ENCODE results near the gene CNTN4.

CNTN4 gene

DNA sequence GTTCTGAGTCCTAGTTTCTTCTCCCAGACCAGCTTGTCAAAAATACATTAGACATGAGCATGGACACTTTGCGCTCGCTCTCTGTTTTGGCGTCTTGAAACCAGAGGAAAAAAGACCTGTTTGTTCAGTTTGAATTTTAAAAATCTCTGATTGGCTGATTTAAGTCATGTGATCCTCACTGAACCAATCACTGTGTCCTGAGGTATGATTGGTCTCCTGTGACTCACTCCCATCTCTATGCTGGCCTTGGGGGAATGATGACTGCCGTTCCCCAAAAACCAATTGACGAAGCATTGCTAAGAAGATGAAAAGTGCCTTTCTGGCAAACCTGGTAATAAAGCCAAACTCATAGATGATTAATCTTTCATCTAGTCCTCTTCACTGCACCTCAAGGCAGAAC, 755.0 kb downstream of the CNTN4 start:
- DNase-seq (ENCODE audit: low read depth, low spot score), result no peak

DNA sequence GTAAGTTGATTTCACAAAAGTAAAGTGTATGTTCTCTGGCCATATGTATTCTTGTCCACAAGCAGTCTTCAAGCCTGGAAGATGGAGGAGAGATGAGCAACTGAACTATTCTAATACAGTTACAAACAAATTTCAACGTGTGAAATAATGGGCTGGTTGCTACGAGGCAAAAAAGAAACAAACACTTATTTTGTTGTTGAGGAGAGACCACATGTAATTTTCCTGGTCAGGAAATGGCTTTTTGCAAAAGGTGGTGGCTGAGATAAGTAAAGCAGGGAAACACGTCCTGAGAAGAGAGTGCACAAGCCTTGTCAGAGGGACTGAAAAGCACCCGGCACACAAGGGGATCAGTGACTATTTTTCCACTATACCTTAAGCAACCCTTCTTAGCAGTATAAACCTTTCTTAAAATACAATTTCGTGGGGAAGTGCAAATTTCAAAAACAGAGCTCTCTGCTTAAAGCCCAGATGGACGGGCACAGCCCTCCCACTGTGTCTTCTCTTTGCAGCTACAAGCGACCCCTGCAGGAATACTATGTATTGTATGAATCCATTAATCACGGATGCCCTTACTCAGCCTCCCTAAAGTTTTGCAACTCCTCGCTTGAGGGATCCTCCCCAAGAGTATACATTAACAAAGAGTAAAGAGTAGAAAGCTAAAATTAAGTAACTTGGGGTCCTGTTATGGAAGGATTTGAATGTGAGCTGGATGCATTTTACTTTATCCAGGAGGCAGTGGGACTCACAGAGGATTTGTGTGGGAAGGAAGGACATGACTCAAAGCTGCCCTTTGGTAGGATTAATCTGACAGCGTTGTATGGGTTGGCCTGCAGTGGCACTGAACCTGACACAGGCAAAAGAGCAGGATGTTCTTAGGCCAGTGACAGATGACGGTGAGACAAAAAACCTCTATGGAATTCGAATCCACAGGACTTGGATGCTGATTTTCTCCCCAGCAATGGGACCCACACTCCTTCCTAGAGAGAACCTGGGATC, 757.8 kb downstream of the CNTN4 start:
- no peak for DNase-seq (ENCODE audit: low read depth, low spot score)

DNA sequence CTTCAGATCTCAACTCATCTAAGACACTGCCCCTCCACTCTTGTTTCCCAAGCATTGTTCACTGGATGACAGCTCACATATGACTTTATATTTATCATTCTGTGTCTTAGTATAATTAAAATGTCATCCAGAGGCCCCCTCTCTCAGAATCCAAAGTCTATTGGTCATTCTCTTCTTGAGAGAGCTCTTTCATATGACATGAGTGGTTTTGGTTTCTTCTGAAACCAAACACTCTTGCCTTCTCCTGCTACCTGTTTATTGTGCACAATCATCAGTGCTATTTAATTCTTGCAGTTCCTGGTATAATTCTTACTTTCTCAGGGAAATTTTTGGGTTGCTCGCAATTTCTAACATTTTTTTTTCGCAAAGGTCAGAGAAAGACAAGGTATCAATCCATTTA, 762.0 kb downstream of the CNTN4 start:
- no peak for DNase-seq (ENCODE audit: low read depth, low spot score)

DNA sequence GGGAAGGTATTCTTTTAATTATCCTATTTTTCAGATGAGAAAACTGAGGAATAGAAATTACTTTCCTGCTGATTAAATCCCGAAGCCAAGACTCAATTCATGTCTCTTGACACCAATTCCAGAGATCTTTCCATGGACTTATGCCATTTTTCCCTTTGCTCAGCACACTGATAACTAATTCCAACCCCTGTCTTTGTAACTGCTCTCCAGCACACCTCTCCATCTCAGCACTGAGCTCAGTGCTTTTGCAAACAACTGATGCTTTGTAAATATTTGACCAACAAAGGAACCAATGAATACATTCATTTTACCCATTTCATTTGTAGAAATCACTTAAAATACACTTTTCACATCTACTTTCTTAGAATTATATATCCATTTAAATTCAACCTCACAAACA, 762.5 kb downstream of the CNTN4 start:
- no peak for DNase-seq (ENCODE audit: low read depth, low spot score)

DNA sequence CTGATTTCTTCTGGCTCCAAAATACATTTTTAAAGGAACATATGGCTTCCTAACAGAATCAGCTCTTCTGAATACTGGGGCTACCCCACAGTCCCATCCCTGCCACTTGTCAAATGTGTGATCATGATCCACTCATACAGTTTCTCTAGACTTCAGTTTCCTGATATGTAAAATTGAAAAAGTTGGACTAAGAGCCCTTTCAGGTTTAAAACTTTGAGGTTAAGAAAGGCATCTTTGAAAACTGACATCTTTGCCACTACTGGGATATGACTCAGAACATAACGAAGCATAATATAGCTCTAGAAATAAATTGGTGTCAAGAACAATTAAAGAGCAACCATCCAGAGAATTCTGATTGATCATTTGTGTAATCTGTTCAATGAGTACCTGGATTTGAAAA, 763.3 kb downstream of the CNTN4 start:
- DNase-seq (ENCODE audit: low read depth, low spot score), result no peak

DNA sequence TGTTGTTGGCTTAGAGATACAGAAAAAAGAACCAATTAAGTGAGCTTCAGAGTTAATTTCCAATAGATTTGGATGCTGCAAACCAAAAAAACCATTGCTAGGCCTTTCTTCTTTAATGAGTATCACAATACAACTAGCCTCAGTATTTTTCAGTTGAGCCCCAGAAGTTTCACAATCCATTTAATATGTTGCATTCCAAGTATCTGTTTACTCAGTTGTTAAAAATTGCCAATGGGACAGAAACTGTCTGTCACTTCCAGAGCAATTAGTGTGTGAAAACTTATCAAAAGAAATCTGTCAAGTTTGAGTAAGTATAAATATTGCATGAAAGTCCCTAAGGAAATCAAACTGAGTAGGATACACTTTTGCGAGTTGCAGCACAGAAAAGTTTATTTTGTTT, 763.7 kb downstream of the CNTN4 start:
- DNase-seq (ENCODE audit: low read depth, low spot score), result no peak

DNA sequence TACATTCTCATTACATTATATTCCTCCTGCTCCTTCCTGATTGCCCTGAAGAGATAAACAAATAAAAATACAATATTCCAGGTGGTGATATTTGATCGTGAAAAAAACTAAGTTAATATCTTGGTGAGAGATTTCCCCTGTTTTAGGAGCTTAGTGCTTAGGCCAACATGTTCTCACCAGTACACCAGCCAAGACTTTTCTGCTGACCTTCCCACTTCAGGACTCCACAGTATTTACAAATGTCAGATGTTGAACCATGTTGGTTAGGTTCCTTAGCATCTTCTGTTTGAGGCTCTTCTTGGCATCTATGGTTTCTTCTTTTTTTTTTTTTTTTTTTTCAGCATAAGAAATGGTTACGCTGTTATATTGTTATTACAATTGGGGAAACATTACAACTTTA, 764.5 kb downstream of the CNTN4 start:
- DNase-seq (ENCODE audit: low read depth, low spot score), result no peak

DNA sequence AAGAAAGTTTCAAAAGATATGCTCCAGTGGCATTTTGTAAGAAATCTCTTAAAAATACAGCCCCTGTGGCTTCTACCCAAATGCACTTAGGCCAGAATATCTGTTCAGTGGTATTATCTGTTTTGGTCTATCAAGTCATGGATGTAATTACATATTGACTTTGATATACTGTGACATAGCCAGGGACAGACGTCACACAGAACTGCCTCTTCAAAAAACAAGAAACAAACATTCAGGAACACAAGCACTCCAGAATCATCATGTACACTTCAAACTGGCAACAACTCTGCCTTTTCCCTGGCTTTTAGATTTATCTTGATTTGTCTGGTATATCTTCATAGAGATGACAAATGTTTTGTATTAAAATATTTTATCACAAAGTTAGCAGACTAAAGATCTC, 771.2 kb downstream of the CNTN4 start:
- DNase-seq (ENCODE audit: low read depth, low spot score), result no peak

DNA sequence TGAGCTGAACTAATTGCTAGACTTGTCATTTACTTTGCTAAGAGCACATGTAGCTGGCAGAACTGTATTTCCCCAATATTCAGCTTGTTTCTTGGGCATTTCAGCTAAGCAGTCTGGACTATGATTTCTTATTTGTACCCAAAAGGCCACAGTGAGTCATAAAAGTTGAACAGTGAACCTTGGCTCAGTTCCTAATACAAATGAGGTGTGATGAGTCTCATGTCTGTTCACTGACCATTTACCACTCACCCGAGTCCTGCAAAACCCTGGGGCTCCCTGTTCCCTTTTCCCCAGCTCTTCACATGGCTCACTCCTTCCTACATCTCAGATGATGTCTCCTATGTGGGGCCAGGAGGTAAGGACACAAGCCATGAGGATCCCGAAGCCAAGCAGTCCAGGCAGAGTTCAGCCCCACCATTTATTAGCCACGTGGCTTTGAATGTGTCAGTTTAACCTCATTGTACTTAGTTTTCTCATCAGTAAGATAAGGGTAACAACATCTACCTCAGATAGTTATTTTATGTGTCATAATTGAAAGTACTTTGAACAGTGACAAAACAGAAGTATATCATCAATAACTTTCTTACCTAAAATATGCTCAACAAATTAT, 772.2 kb downstream of the CNTN4 start:
- no peak for DNase-seq (ENCODE audit: low read depth, low spot score)

DNA sequence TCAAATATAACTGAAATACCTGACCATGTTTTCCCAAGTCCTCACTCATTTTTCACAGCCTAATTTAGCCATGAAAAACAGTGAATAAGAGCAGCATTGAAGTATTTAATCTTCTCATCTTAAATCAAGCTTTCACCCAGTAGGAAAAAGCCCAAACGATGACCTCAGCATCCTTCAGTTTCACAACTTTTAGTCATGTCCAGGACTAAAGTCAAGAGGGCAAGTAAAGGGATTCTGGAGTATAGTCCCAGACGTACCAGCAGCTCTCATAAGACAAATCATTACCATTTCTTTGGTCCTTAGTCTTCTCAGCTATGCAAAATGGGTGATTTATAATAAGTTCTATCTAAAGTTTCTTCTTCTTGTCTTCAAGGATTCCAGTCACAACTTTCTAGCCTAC, 774.2 kb downstream of the CNTN4 start:
- DNase-seq (ENCODE audit: low read depth, low spot score), result no peak

DNA sequence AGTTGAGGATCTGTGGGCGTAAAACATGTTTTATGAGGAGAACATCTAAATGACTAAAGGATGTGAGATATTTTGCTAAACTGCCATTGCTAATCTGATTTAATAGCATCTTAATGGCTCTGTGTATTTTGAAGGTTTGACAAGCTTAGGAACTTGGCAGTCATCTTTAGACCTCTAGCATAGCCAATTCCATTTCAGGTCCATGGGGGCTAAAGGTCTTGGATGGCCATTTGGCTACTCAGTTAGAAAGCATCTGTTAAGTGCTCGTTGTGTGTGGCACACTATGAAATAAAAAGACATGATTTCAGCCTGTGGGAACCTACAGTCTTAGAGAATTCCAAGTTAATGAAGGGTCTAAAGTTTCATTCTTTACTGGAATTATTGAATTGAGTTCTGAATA, 775.3 kb downstream of the CNTN4 start:
- DNase-seq (ENCODE audit: low read depth, low spot score), result no peak

DNA sequence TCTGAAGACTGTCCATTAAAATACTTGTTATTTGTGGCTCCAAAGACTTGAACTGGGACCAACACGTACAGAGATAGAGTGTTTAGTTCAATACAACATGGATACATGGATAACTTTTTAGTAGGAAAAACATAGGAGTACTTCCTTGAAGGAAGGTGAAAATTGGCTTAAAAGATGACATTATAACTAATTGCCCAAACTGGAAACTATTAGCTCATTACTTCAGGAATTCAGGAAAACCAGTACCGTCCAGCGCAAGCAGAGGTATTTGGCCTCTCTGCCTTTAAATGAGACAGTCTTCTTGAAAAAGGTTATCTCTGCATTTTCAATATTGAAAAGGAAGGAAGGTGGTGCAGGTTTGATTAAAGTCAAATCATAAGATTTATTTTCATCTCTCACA, 777.0 kb downstream of the CNTN4 start:
- no peak for DNase-seq (ENCODE audit: low read depth, low spot score)

DNA sequence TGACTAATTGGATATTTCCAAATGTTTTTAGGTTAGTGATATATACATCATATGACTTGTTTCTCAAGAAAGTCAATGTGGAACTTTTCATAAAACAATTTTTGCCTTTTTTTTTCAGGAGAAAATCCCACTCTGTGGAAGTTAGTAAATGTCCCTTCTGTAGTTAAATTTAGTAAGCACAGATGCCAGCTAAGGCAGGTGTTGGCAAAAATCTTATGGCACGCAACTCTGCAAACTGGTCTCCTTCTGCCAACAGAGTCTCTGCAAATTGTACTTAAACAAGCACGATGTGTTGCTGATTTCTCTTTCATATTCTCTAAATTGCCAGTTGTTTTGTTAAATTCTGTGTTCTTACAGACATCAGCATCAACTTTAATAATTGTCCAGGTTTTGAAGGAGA, 777.7 kb downstream of the CNTN4 start:
- DNase-seq (ENCODE audit: low read depth, low spot score), result no peak

DNA sequence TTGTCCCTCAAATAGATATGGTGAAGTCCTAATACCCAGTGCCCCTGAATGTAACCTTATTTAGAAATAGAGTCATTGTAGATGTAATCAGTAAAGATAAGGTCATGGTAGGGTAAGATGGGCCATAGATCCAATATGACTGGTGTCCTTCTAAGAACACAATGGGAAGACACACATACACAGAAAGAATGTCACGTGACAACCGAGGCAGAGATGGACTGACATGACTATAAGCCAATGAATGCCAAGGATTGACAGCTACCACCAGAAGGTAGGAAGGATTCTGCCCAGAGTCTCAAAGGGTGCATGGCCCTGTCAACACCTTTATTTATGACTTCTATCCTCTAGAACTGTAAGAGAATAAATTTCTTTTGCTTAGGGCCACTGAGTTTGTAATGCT, 780.4 kb downstream of the CNTN4 start:
- no peak for DNase-seq (ENCODE audit: low read depth, low spot score)

DNA sequence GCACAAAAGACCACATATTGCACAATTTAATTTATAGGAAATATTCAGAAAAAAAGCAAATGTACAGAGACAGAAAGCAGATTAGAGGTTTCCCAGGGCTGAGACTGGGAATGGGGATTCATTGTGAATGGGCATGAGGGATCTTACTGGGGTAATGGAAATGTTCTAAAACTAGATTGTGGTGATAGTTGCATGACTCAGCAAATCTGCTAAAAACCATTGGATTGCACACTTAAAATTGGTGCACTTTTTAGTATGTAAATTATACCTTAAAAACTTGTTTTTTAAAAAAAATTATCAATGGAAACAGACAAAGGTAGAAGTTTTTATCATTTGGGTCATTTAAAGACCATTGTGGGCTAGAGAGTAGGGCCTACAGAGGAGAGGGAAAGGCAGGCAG, 780.9 kb downstream of the CNTN4 start:
- DNase-seq (ENCODE audit: low read depth, low spot score), result no peak

DNA sequence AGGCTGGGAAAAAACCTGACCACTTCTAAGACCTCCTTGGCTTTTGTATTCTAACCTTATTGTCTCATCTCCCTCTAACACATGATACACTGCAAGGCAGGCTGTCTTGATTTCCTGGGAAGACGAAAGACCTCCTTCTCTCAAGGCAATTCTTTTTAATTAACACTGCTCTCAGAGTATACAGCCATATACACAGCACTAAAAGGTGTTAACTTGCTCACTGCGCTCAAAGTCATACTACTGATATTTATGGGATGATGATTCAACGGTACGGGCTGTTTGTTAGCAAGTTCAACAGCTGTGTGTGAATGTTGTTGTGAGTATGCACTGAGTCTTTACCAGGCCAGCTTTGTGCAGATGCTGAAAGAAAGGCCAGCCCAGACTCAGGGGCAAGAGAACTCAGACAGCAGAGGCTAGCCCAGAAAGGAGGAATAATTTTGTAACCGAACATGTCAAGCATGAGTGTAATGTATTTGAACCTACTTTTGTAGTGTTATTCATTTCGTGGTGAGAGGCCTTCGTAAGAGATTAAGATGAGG, 781.6 kb downstream of the CNTN4 start:
- DNase-seq (ENCODE audit: low read depth, low spot score), result no peak

DNA sequence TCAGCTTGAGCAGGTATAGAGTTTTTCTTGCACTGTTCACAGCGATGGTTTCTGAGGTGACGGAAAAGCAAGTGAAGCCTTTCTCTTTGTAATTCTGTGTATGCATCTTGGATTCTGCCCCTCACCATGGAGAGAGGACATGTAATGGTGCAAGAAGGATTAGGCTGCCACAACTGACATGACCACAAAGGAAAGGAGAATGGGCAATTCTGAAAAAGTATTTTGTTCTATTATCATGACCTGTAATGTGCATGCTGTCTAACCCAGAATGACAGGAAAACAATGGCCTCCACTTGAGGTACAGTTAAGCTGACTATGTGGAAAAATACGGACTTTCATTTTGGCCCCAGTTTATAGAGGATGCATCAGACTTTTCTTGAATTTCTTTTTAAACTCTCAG, 784.6 kb downstream of the CNTN4 start:
- no peak for DNase-seq (ENCODE audit: low read depth, low spot score)

DNA sequence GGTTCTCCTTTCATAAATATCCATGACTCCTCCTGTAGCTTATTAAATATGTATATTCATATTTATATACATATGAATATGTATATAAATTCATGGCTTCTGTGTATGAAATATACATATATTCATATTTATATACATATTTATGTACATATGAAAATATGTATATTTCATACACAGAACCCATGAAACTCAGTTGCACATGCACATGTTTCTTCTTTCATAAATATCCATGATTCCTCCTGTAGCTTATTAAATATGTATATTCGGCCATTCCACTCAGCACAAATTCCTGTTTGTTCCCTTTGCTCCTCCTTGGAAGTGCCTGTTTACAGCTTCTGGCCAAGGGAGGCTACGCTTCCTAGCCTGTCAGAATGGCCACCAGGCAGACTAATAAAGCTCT, 789.9 kb downstream of the CNTN4 start:
- DNase-seq (ENCODE audit: low read depth, low spot score), result no peak

DNA sequence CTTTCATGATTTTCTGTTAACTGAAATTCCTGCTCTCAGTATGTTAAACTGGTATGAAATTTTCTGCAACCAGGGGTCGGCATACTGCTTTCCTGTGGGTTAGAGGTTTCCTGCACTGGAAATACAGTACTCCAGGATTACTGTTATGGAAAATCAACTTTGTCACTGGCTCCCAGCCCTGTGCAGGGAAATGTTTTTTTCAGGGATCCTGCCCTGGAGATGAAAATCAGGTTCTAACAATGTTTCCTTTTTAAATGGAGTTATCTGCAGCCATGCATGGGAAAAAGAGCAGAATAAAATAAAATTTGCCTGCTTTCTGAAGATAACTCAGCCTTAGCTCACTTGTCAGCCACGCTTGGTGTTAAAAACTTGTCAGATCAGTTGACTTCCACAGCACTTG, 791.1 kb downstream of the CNTN4 start:
- DNase-seq (ENCODE audit: low read depth, low spot score), result no peak

DNA sequence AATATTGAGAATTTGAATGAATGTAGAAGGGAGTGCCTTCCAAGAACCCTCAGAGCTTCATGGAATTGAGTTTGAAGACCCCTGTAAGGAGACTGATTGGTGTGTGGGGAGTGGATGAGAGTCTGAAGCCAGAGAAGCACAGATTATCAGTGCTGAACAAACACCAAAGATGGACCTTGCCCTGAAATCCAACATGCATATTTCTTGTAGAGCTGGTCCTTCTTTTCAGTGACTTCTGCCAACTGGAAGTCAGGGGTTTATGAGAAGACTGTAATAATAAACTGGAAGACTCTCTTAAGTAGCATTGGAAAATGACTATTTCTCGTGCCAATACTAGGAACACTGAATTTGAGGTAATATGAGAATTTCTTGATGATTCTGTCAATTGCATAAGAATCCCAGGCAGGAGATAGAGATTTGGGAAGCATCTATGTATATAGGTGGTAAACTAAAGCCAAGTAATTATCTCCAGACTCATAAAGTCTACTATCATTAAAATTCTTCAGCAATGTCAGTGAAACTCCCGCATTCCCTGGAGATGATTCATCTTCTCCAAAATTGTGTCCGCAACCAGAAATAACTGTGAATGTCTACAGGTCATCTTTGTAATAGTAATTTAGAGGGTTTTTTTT, 797.8 kb downstream of the CNTN4 start:
- no peak for DNase-seq (ENCODE audit: low read depth, low spot score)

DNA sequence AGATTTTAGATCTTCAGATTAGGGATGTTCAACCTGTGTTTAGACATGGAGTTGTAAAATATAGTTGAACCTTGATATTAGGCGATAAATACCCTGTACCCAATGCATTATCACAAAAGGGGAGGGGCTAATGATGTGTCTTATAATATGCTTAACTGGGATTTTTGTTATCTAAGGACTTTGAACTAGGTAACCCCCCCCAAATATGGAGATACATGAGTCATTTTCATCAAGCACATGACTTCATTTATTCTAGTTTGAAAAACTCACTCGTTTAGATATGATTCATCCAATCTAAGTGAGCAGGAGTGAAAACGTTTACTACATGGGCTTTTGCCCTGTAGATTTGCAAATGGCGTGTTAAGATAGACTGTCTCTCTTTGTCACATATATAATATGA, 799.2 kb downstream of the CNTN4 start:
- no peak for DNase-seq (ENCODE audit: low read depth, low spot score)

DNA sequence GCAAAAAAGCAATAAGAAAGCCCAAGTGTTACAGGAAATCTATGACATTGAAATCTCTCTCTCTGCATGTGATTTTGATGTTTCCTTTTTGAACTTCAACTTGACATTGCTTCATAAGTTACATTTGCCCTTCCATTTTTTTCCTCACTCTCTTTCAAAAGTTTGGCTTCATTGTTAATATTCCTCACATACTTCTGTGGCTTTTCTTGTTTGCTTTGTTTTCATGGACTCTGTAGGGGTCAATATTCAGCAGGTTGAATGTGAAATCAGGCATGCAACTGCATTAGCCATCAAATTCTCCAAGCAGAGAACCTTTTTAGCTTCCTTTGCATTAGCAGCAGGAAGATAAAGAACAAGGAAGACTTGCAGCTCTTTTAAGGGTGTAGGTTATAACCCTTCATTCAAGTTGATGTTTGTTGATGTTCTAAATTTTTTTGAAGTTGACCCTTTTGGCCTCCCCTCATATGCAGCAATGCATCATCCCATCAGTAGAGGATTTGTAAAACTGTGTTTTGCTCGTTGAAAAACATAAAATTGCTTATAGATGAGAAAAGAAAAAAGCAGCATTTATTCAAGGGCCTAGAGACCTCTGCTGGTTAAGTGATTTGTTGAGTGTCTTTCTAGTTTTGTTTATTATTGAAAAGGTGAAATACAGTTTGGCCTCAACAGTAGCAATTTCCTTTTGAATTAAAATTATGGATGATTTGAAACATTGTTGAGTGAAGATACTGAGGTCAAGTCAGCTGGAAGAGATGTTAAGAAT, 800.1 kb downstream of the CNTN4 start:
- no peak for DNase-seq (ENCODE audit: low read depth, low spot score)
